Lung (tissue), 12 donors: ENCODE measurements around the gene WASF2. TPM values are rescaled to one million over a fixed set of nuclear protein-coding genes. Genes with fewer than 3 reads are reported as not detected.

Experiments
- ATAC-seq: fragments of 200-7000 bp; cut with Tn5 transposase; one replicate; pipeline ENCODE4 v1.9.1; 2020; ENCODE audit warnings: moderate number of reproducible peaks; ENCODE audit not compliant: insufficient read depth, low FRiP score
- DNase-seq, 3 donors: peaks; one replicate each; pipeline ENCODE4 v3.0.0-alpha.2; 2013 to 2017
- H3K27ac ChIP-seq, 2 donors: one replicate each; pipeline ENCODE4 v1.5.1; 2013; ENCODE audit warnings: mild to moderate bottlenecking in 2 of 2, moderate library complexity in 2 of 2, control low read depth in 1 of 2, inconsistent platforms in 1 of 2, low read depth in 1 of 2, low read length in 1 of 2
- H3K27me3 ChIP-seq, 3 donors: one replicate each; pipeline ENCODE4 v1.5.1; 2013; ENCODE audit warnings: low read length in 2 of 3; ENCODE audit not compliant: control insufficient read depth in 3 of 3, insufficient read depth in 3 of 3
- H3K36me3 ChIP-seq, 4 donors: one replicate each; pipeline ENCODE4 v1.5.1; 2013; ENCODE audit warnings: low read length in 4 of 4, mild to moderate bottlenecking in 1 of 4, moderate library complexity in 1 of 4; ENCODE audit not compliant: control insufficient read depth in 4 of 4, insufficient read depth in 4 of 4
- H3K4me1 ChIP-seq, 5 donors: one replicate each; pipeline ENCODE4 v1.5.1; 2013; ENCODE audit warnings: low read length in 5 of 5, mild to moderate bottlenecking in 2 of 5, moderate library complexity in 1 of 5; ENCODE audit not compliant: control insufficient read depth in 5 of 5, insufficient read depth in 5 of 5
- H3K4me3 ChIP-seq: one replicate; pipeline ENCODE4 v1.5.1; 2013; ENCODE audit warnings: mild to moderate bottlenecking, control low read depth, moderate library complexity
- H3K9ac ChIP-seq, 2 donors: one replicate each; pipeline ENCODE4 v1.5.1; 2013; ENCODE audit warnings: low read length in 2 of 2, control low read depth in 1 of 2; ENCODE audit not compliant: insufficient read depth in 1 of 2
- H3K9me3 ChIP-seq, 4 donors: one replicate each; pipeline ENCODE4 v1.5.1; 2013; ENCODE audit warnings: low read length in 3 of 4, mild to moderate bottlenecking in 1 of 4, moderate library complexity in 1 of 4; ENCODE audit not compliant: control insufficient read depth in 4 of 4, insufficient read depth in 3 of 4
- WGBS, 2 donors: extraction: QIAGEN DNeasy Blood & Tissue Kit; methylation state at CpG; one replicate each; pipeline ENCODE4 v1.1.7; 2013; 5-methylcytosine and 5-hydroxymethylcytosine counted together
- polyA plus RNA-seq, 2 donors: library from polyadenylated mRNA; stranded (reverse); fragments of 200-250 nt; gene quantifications; one replicate each; pipeline ENCODE4 v1.2.1, GENCODE V29; 2013
- total RNA-seq, 2 donors: library from RNA; depleted of rRNA in 1 of 2; stranded (reverse); fragments of >200 nt in 1 of 2; gene quantifications; one replicate each; pipeline ENCODE4 v1.2.1, GENCODE V29; 2014 to 2021
- TF ChIP-seq, protein P1 (sequence below): IDR thresholded peaks from 2 replicates; pipeline ENCODE4 v1.5.1; 2012; ENCODE audit warnings: mild to moderate bottlenecking; ENCODE audit errors: control extremely low read depth, extremely low read depth
- donor health status: control.
- donor health status: control.
- donor health status: Bipolar disorder and iron deficiency.
- donor health status: healthy.
- donor health status: DM: yes; HTN: yes; CAD: no.

The WASF2 gene
- total and polyA plus RNA-seq, 4 donors = 27.3 to 136 (median 49.5) TPM

DNA sequence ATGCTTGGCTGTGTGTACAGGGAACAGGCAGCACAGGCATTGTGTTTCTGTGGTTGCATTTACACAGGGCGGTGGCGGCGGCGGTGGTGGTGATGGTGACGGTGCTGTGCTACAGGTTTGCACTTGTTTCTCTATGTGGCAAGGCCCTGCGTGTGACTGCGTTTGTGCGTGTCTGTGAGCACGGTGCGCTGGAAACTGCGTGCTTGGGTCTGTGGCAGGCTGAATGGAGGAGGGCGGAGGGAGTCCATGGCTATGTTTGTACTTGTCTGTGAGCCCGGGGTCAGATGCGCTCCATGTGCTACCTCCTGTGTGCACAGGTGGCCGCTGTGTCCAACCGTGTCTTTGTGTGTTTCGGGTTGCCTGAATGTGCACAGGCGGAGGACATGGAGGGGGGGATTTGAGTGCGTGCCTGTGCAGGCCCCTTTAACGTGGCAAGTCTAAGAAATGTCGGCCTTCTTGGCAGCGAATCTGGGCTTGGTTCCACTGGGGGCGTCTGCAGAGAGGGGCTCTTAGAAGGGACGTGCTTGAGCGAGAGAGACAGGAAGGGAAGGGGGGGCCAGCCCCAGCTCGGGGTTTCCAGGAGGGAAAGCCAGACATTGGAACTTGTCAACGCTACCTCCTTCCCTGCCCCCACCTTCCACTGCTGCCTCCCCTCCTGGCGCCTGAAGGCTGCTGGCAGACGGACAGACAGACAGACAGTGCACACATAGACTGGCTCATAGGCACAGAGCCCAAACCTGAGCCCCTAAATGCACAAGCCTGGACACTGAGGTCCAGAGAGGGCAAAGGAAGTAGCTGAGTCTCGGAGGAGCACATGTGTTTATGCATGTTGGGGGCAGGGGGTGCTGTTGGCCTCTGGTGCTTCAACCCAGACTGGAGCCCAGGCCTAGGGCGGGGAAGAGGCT lies 32.7 kb upstream of the WASF2 start:
- TF ChIP-seq, protein P1, sequence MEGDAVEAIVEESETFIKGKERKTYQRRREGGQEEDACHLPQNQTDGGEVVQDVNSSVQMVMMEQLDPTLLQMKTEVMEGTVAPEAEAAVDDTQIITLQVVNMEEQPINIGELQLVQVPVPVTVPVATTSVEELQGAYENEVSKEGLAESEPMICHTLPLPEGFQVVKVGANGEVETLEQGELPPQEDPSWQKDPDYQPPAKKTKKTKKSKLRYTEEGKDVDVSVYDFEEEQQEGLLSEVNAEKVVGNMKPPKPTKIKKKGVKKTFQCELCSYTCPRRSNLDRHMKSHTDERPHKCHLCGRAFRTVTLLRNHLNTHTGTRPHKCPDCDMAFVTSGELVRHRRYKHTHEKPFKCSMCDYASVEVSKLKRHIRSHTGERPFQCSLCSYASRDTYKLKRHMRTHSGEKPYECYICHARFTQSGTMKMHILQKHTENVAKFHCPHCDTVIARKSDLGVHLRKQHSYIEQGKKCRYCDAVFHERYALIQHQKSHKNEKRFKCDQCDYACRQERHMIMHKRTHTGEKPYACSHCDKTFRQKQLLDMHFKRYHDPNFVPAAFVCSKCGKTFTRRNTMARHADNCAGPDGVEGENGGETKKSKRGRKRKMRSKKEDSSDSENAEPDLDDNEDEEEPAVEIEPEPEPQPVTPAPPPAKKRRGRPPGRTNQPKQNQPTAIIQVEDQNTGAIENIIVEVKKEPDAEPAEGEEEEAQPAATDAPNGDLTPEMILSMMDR = peak; percentile 0
- no peak for ATAC-seq
- no peak overlapping the region for H3K4me3 ChIP-seq
- peaks cover 3 to 91% (median 53%) of the 10 kb centered on the region in 5 donors for H3K4me1 ChIP-seq
- H3K9me3 ChIP-seq = no peaks in the 10 kb centered on the region
- DNase-seq = peak; percentile 93 to 97 (median 96)
- WGBS, 2 donors = 39 to 53% methylated on average over 31 of the region's 31 CpGs
- H3K9ac ChIP-seq = no peak overlapping the region
- peak overlapping the region in 1 of 2 donors; percentile 40 for H3K27ac ChIP-seq
- H3K36me3 ChIP-seq = no peaks in the 10 kb centered on the region
- H3K27me3 ChIP-seq = no peaks in the 10 kb centered on the region

DNA sequence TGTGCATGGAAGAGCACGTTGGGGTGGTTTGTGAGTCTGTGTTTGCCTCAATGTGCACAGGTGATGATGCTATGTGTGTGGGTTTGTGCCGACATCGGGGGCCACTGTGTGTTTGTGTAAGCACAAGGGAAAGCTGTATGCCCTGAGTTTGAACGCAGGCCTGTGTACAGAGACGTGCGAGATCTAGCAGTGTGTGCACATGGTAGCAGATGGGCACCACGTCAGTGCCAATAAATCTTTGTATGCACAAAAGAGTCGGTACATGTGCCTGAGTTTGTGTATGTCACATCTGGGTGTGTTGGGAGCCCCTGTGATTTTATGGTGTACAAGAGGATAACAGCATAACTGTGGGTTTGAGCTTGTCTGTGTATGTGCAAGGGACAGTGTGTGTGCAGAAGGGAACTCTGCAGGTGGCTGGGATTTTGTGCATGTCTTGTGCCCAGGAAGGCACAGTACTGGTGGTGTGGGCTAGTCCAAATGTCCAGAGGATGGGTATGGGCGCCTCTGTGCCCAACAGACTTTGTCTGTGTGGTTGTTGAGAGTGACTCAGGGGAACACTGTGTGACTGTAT lies 32.0 kb upstream of the WASF2 start:
- ATAC-seq (no peak), DNase-seq (no peak)
- Histone ChIP-seq H3K36me3 (no peaks in the 10 kb centered on the region), H3K9ac (no peak overlapping the region), H3K4me3 (no peak overlapping the region), H3K9me3 (no peaks in the 10 kb centered on the region), H3K27me3 (no peaks in the 10 kb centered on the region), H3K4me1 (peaks cover 3 to 84% (median 47%) of the 10 kb centered on the region in 5 donors), H3K27ac (peak overlapping the region; percentile 29 to 40)
- WGBS, 2 donors = 49 to 53% methylated on average over 9 of the region's 9 CpGs
- TF ChIP-seq, protein P1 = no peak

DNA sequence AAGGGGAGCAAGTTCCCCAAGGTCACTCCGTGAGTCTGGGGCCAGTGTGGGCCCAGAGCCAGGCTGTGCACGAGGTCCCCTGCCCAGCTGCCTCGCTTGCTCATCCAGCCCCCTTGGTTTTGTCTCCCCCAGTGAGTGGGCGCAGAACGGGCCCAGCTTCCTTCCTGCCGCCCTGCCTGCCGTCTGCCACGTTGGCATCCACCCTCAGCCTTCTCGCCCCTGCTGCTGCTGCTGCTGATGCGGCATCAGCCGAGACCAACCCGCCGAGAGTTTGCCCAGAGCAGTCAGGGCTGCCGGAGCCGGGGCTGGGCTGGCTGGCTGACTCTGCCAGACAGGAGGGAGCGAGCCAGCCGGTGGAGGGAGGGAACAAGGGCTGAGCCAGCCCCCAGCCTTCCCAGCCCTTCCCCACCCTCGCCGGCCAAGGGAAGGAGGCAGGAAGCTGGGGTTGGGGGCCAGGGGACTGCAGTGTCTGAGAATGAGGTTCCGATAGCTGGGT lies 31.4 kb upstream of the WASF2 start:
- H3K9ac ChIP-seq = no peak overlapping the region
- no peaks in the 10 kb centered on the region for H3K27me3 ChIP-seq
- DNase-seq (peak in 1 of 3 donors; percentile 38), ATAC-seq (no peak)
- H3K9me3 ChIP-seq = no peaks in the 10 kb centered on the region
- H3K4me1 ChIP-seq = peaks cover 5 to 78% (median 41%) of the 10 kb centered on the region in 5 donors
- peak overlapping the region; percentile 29 to 40 for H3K27ac ChIP-seq
- whole genome bisulfite sequencing, 2 donors = 13 to 26% methylated on average over 19 to 20 of the region's 20 CpGs
- no peak overlapping the region for H3K4me3 ChIP-seq
- TF ChIP-seq, protein P1 = no peak
- H3K36me3 ChIP-seq = no peaks in the 10 kb centered on the region
